NT2/D1 (cell line): Measurements from ENCODE around the gene ZNHIT1.

Source experiments
- SUZ12 ChIP-seq: IDR thresholded peaks from 2 replicates; pipeline ENCODE4 v1.6.1; 2011; ENCODE audit not compliant: insufficient read length, insufficient read depth; ENCODE audit errors: extremely low read depth
- YY1 ChIP-seq: IDR thresholded peaks from 2 replicates; pipeline ENCODE4 v1.6.1; 2011; ENCODE audit not compliant: insufficient read length, insufficient read depth
- ZNF274 ChIP-seq: IDR thresholded peaks from 2 replicates; pipeline ENCODE4 v1.6.1; 2011; ENCODE audit warnings: mild to moderate bottlenecking, low read depth, low read length

DNA sequence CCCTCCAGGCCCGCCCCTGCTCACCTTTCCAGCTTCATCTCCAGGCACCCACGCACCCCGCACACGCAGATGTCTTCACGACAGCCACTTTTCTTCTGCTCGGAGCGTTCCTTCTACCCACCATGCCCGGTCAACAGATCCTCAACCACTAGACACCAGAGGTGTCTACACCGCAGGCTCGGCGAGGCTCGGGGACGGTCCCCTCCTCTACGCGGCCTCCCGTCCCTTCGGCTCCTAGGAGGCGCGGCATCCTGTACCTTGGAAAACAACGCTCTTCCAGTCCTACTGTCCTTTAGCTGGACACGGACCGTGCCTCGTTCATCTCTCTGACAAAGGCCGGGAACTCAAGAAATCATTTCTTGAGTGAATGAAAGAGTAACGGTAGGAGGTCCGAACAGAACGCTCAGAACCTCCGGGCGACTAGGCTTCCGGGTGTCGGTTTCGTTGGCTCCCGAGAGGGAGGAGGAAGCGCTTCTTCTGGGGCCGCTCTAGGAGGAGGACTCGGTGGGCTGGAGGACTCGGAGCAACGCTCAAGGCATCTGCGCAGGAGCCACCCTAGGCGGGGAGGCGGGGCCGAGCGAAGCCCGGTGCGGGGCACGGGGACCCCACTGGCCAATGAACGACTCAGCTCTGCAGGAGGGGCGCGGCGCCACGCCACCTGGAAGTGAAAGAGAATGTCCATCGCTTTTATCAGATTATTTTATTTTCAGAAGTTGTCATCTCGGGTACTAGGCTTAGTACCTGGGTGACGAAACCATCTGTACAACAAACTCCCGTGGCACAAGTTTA lies 34.1 kb downstream of the ZNHIT1 start:
- TF ChIP-seq YY1 = no peak
- no peak for TF ChIP-seq SUZ12
- TF ChIP-seq ZNF274 = no peak
